K562 (cell line): ENCODE results near the gene SSTR5. TPM values are rescaled to one million over a fixed set of nuclear protein-coding genes. Genes with fewer than 3 reads are reported as not detected.

Source experiments
- ATAC-seq: fragments of 200-7000 bp; cut with Tn5 transposase; 3 replicates; pipeline ENCODE4 v1.9.1; 2020; ENCODE audit warnings: moderate library complexity
- BruUV-seq: library from RNA; stranded (reverse); fragments of 400-500 nt; replicated peaks from 2 replicates; lab custom pipeline; 2021; lab: Mats Ljungman, UMichigan
- CTCF ChIA-PET: fragments of 300-600 bp; formaldehyde crosslinking; extraction: SDS; loops from one replicate; lab custom pipeline; 2021; ENCODE audit warnings: low intra/inter-chr PET ratio; lab: Yijun Ruan, JAX
- POLR2A ChIA-PET: fragments of 300-600, 350-650 bp; sonication (Branson Sonifier 250); formaldehyde crosslinking; extraction: SDS; loops from one replicate; lab custom pipeline; 2021; ENCODE audit warnings: antibody characterized with exemption, inconsistent platforms; lab: Yijun Ruan, JAX
- DNase-seq, 4 experiments: peaks; one replicate each; pipeline versions ENCODE4 v3.0.0 to v3.0.0-alpha.2; 2011 to 2018; ENCODE audit warnings: low spot score in 3 of 4, mixed read lengths in 3 of 4; ENCODE audit errors: extremely low read depth in 1 of 4
- FAIRE-seq: peaks from 2 replicates; lab custom pipeline; 2011; peaks lifted over from hg19 to GRCh38; lab: Jason Lieb, UNC
- H2AFZ ChIP-seq: 2 replicates; pipeline ENCODE4 v1.6.0; 2011; ENCODE audit warnings: low read depth, low read length, control low read depth, inconsistent platforms
- H3K27ac ChIP-seq: fragments of 200-600 bp; 3 replicates; pipeline ENCODE4 v1.8.0; 2011; ENCODE audit warnings: low read depth, mild to moderate bottlenecking, control low read depth, inconsistent platforms, low read length, moderate library complexity, mixed read lengths; ENCODE audit errors: extremely low read depth
- H3K27me3 ChIP-seq, 2 experiments: fragments of 300-600 bp in 1 of 2; 2 replicates in 1 of 2; 3 replicates in 1 of 2; pipeline versions ENCODE4 v1.6.0 to v1.8.0; 2011; ENCODE audit warnings: inconsistent platforms in 2 of 2, low read length in 2 of 2, mild to moderate bottlenecking in 1 of 2, mixed read lengths in 1 of 2, moderate library complexity in 1 of 2; ENCODE audit not compliant: control insufficient read depth in 2 of 2, insufficient read depth in 2 of 2
- H3K36me3 ChIP-seq: fragments of 300-600 bp; 3 replicates; pipeline ENCODE4 v1.8.0; 2011; ENCODE audit warnings: mild to moderate bottlenecking, low read length, inconsistent platforms; ENCODE audit not compliant: control insufficient read depth, insufficient read depth
- H3K4me1 ChIP-seq, 2 experiments: fragments of 200-600 bp in 1 of 2; replicated peaks in 1 of 2; 2 replicates in 1 of 2; 3 replicates in 1 of 2; pipeline versions ENCODE4 v1.5.1 to v1.8.0; 2011; ENCODE audit warnings: inconsistent platforms in 2 of 2, low read length in 2 of 2, mild to moderate bottlenecking in 1 of 2, mixed read lengths in 1 of 2, moderate library complexity in 1 of 2; ENCODE audit not compliant: control insufficient read depth in 2 of 2, insufficient read depth in 2 of 2
- H3K4me2 ChIP-seq: 2 replicates; pipeline ENCODE4 v1.6.1; 2011; ENCODE audit warnings: low read length, control low read depth, inconsistent platforms, mixed read lengths; ENCODE audit not compliant: insufficient read depth
- H3K4me3 ChIP-seq: fragments of 200-600 bp; sonication (generic), shearing (Covaris generic); 2 replicates; pipeline ENCODE4 v1.5.1; 2016; ENCODE audit warnings: control low read depth, inconsistent platforms
- H3K79me2 ChIP-seq: fragments of 200-600 bp; 3 replicates; pipeline ENCODE4 v1.8.0; 2011; ENCODE audit warnings: low read length, inconsistent platforms; ENCODE audit not compliant: control insufficient read depth, insufficient read depth
- H3K9ac ChIP-seq, 2 experiments: 2 replicates each; pipeline versions ENCODE4 v1.6.0 to v1.6.1; 2011; ENCODE audit warnings: low read depth in 2 of 2, low read length in 2 of 2, control low read depth in 1 of 2, inconsistent platforms in 1 of 2, mild to moderate bottlenecking in 1 of 2, mixed read lengths in 1 of 2; ENCODE audit not compliant: insufficient read depth in 1 of 2
- H3K9me1 ChIP-seq: one replicate; pipeline ENCODE4 v1.6.0; 2011; ENCODE audit warnings: inconsistent platforms, mild to moderate bottlenecking, low read length, moderate library complexity; ENCODE audit not compliant: control insufficient read depth, insufficient read depth
- H3K9me3 ChIP-seq: replicated peaks from 2 replicates; pipeline ENCODE4 v1.5.1; 2011; ENCODE audit warnings: low read depth, low read length, inconsistent platforms; ENCODE audit not compliant: control insufficient read depth, insufficient read depth
- H4K20me1 ChIP-seq: replicated peaks from 2 replicates; pipeline ENCODE4 v1.6.1; 2011; ENCODE audit warnings: low read length, inconsistent platforms, mixed read lengths; ENCODE audit not compliant: control insufficient read depth, insufficient read depth
- PML ChIP-seq: IDR thresholded peaks from 2 replicates; pipeline ENCODE4 v1.6.1; 2012; ENCODE audit warnings: low read length, inconsistent platforms
- TCF7 ChIP-seq: sonication (generic); IDR thresholded peaks from 2 replicates; pipeline ENCODE4 v1.6.1; 2016; ENCODE audit warnings: antibody characterized with exemption, borderline replicate concordance
- UBTF ChIP-seq, 2 experiments: IDR thresholded peaks; 2 replicates each; pipeline ENCODE4 v1.6.1; 2012; ENCODE audit warnings: improper control_type of control experiment in 2 of 2, low read depth in 2 of 2, low read length in 2 of 2, borderline replicate concordance in 1 of 2
- ZBTB7A ChIP-seq: IDR thresholded peaks from 2 replicates; pipeline ENCODE4 v1.6.1; 2011; ENCODE audit warnings: low read depth, mild to moderate bottlenecking, low read length, moderate library complexity, borderline replicate concordance; ENCODE audit not compliant: control insufficient read depth
- ZNF655 ChIP-seq: fragments of 250-450 bp; sonication (Bioruptor Pico); IDR thresholded peaks from 2 replicates; pipeline ENCODE4 v1.5.0; 2021
- WGBS: fragments of 100-300 bp; shearing (Covaris generic); methylation state at CpG from one replicate; pipeline ENCODE4 v1.1.6; 2016; ENCODE audit warnings: low coverage, mixed read lengths; ENCODE audit not compliant: insufficient coverage; ENCODE audit errors: missing lambda C conversion rate; 5-methylcytosine and 5-hydroxymethylcytosine counted together
- in situ Hi-C: fragments of 300-500 bp; cut with MboI; formaldehyde crosslinking; loops from 4 replicates; pipeline ENCODE4 v1.15.0; 2018; ENCODE audit warnings: inconsistent platforms, mixed read lengths
- intact Hi-C: fragments of 100-400 bp; cut with micrococcal nuclease; formaldehyde crosslinking; loops from 2 replicates; pipeline ENCODE4 v1.14.2; 2022
- polyA plus RNA-seq, 8 experiments: library from polyadenylated mRNA; depleted of rRNA in 4 of 8; stranded (reverse) in 5 of 8; unstranded in 3 of 8; fragments of >200 nt; fragmentation: Nextera tagmentation in 2 of 8; fragmentation: Illumina TruSeq in 1 of 8; extraction: Ambion mirVana in 2 of 8; extraction: Trizol in 1 of 8; gene quantifications; 2 replicates each; pipeline versions ENCODE4 v1.2.1 to v1.2.3, GENCODE V29; 2011 to 2014; ENCODE audit warnings: inconsistent platforms in 1 of 8, missing spikeins in 1 of 8
- total RNA-seq, 7 experiments: library from RNA; depleted of rRNA in 6 of 7; stranded (reverse); fragments of >200 nt in 6 of 7; fragmentation: Illumina TruSeq in 2 of 7; extraction: Trizol in 2 of 7; gene quantifications; 2 replicates each; pipeline versions ENCODE4 v1.2.1 to v1.2.3, GENCODE V29; 2011 to 2021; ENCODE audit warnings: low replicate concordance in 1 of 7

SSTR5 gene
- total and polyA plus RNA-seq, 9 of the 15 experiments (the other 6 are each of a cell fraction or from before 2014, with no cell fraction given) = not detected

- no TSS peak for BruUV-seq
- ATAC-seq (no peak), DNase-seq (no peak), FAIRE-seq (no peak)
- Histone ChIP-seq H3K36me3 (no peaks in the 10 kb centered on the region), H3K9me3 (no peaks in the 10 kb centered on the region), H3K4me3 (no peak overlapping the region), H3K27me3 (peaks cover 7 to 69% of the 10 kb centered on the region in 2 experiments; a peak in 3 of 5 replicates), H3K4me1 (peaks cover 0 to 78% of the 10 kb centered on the region in 2 experiments; a peak in 2 of 5 replicates), H3K79me2 (no peaks in the 10 kb centered on the region), H3K9ac (no peak overlapping the region), H3K4me2 (no peak overlapping the region), H3K9me1 (no peaks in the 10 kb centered on the region), H3K27ac (no peak overlapping the region), H2AFZ (no peak overlapping the region), H4K20me1 (peaks cover 8% of the 10 kb centered on the region)
- CTCF ChIA-PET = no interaction called here
- in situ Hi-C loops = no loop called here
- TF ChIP-seq UBTF (IDR thresholded peaks at IDR 0.05; ENCODE audit: borderline replicate concordance in 1 of 2, low read depth in 2 of 2, low read length in 2 of 2) (peak in 1 of 2 experiments; percentile 10; a peak in 1 of 4 replicates), ZNF655 (CRISPR knock-in tag) (no peak), TCF7 (no peak), ZBTB7A (0 out of 2 replicates have a peak, but pooled peaks have one; percentile 11), PML (no peak)
- intact Hi-C loops = no loop called here
- POLR2A ChIA-PET = no interaction called here
- 1% methylated on average over 19 of the region's 22 CpGs for WGBS
Measured at GRCh38 chr16:1120577-1120941, 48.0 kb downstream of the SSTR5 start.
